Uterus (tissue), 2 donors: ENCODE measurements around the gene LKAAEAR1.

Experiments
- POLR2A ChIP-seq, 2 donors: fragments of 450-650 bp; IDR thresholded peaks; one replicate each; pipeline ENCODE4 v1.6.1; 2016; ENCODE audit warnings: antibody characterized with exemption in 2 of 2, mild to moderate bottlenecking in 1 of 2, moderate library complexity in 1 of 2
- TF ChIP-seq, protein P1 (sequence below), 4 experiments: fragments of 200-600 bp in 2 of 4; fragments of 450-650 bp in 2 of 4; sonication (generic) in 2 of 4; IDR thresholded peaks; one replicate each; pipeline ENCODE4 v1.5.1; 2016 to 2019; ENCODE audit warnings: antibody characterized with exemption in 4 of 4, mild to moderate bottlenecking in 2 of 4, moderate library complexity in 1 of 4

DNA sequence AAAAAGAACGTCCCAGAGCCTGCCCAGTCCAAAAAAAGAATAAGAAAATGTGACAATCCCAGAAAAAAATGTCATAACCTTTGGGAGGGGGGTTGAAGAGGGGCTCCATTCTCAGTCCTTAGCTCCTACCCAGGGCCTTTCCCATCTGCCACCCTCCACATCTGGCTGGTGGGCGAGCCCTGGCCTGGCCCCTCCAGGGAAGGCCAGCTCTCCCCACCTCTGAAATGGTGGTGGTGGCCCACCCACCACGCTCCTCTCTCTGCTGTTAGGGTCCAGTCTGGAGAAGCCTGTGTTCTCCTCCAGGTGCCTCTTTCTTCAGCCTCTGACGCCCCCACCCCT is 5.3 kb downstream of the LKAAEAR1 start:
- TF ChIP-seq, protein P1, sequence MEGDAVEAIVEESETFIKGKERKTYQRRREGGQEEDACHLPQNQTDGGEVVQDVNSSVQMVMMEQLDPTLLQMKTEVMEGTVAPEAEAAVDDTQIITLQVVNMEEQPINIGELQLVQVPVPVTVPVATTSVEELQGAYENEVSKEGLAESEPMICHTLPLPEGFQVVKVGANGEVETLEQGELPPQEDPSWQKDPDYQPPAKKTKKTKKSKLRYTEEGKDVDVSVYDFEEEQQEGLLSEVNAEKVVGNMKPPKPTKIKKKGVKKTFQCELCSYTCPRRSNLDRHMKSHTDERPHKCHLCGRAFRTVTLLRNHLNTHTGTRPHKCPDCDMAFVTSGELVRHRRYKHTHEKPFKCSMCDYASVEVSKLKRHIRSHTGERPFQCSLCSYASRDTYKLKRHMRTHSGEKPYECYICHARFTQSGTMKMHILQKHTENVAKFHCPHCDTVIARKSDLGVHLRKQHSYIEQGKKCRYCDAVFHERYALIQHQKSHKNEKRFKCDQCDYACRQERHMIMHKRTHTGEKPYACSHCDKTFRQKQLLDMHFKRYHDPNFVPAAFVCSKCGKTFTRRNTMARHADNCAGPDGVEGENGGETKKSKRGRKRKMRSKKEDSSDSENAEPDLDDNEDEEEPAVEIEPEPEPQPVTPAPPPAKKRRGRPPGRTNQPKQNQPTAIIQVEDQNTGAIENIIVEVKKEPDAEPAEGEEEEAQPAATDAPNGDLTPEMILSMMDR (IDR thresholded peaks at IDR 0.05), result no peak
- no peak for TF ChIP-seq POLR2A (IDR thresholded peaks at IDR 0.05)
